ENCODE measurements around the gene CCDC171.

DNA sequence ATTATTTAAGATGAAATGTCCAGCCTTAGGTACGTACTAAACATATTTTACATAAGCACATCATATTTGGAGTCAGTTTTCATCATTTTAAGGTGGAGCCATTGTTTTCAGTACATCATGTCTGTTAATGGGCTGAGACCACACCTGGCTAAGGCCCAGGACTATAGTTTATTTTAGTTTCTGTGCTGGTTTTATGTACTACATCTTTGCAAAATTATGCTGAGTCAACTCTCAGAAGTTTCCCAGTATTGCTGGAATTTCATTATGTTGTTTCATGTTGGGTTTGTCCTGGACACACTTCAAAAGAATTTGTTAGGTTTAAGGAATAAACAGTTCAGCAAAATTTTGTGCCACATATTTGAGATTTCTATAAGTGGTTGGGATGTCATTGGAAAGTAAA is 171.2 kb downstream of the CCDC171 start:
- TF ChIP-seq CTCF (IDR thresholded peaks at IDR 0.05) (no peak), ZFX (IDR thresholded peaks at IDR 0.05; ENCODE audit: borderline replicate concordance) (no peak)

Measured in 22Rv1 (cell line).